ENCODE results near the gene P2RY6.
"Not testable (repeated sequence)": the region's sequence is repeated elsewhere in the genome, so short reads cannot be mapped to it uniquely, and the experiment has no call there.

Gene P2RY6

DNA sequence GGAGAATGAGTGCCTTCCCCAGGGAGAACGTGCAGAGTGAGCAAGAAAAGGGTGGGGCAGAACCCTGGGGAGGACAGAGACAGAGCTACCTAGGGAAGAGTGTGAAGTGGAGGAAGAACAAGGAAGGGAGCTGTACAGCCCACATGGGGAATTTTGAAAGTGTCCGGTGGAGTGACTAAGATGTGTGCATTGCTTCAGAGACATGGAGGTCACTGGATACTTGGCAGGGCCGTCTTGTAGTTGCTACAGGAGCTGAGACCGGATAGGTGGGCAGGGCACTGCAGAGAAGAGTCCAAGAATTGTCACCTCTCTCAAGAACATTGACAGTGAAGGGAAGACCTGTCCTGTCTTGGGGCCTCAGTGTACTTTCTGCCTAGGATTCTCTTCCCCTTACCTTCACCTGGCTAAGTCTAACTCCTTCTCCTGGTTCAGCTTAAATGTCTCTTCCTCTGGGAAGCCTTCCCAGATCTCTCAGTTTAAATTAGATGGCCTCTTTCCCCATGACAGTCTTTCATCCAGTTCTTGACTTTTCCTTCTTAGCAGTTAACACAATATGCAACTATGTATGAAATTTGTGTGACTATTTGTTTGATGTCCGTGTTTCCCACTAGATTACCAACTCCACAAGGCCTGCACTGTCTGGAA is 9.2 kb upstream of the P2RY6 start:
- no peak for FAIRE-seq

GRCh38 chr11:73263640-73264039 is 8.5 kb upstream of the P2RY6 start:
- FAIRE-seq, result no peak

DNA sequence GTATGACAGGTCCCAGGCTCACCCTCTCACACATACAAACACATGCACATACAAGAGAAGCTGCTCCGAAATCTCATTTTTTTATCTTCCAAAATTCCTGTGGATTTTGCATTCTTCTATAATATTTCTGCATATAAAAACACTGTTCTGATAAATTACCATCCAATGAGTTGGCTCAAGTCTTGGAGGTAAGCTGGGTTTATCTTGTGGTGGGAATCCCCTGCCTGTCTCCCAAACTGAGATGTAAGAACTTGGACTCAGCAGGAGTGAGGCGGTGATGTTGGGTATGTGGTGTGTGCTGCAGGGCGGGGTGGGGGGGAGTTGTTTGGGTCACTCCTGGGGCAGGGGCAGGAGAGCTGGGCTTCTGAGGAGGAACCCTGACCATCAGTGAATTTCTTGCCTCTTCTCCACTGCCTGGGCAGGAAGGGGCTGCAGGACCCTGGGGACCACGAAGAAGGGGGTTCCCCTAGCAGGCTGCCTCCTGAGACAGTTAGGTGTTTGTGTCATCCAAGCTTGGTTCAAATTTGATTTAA is 6.8 kb upstream of the P2RY6 start:
- no peak for FAIRE-seq

GRCh38 chr11:73265853-73266645 is 6.1 kb upstream of the P2RY6 start:
- no peak for FAIRE-seq

GRCh38 chr11:73266646-73267020 is 5.5 kb upstream of the P2RY6 start:
- FAIRE-seq, result no peak

- FAIRE-seq, result no peak
These were observed 4.9 kb upstream of the P2RY6 start for GRCh38 chr11:73267122-73267846.

DNA sequence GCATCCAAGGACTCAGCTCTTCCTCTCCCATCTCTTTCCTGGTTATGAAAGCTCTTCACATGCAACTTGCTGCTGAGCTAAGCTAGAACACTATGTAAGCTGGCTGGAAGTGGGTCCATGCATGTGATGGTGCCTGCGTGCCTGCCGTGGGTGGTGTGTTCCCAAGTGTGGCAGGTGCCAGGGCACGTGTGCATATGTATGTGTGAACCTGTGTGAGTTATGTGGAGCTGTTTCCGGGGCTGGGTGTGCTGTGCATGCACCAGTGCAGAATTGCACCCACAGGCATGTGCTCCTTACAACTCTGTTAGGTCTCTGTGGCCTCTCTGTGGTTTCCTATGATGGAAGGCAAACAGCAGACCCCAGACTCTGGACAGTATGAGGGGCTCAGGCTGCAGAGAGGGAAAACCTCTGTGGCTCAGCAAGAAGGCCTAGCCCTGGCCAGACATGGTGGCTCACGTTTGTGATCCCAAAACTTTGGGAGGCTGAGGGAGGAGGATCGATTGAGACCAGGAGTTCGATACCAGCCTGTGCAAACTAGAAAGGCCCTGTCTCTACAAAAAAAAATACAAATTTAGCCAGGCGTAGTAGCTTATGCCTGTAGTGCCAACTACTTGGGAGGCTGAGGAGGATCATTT is 4.1 kb upstream of the P2RY6 start:
- no peak for FAIRE-seq

DNA sequence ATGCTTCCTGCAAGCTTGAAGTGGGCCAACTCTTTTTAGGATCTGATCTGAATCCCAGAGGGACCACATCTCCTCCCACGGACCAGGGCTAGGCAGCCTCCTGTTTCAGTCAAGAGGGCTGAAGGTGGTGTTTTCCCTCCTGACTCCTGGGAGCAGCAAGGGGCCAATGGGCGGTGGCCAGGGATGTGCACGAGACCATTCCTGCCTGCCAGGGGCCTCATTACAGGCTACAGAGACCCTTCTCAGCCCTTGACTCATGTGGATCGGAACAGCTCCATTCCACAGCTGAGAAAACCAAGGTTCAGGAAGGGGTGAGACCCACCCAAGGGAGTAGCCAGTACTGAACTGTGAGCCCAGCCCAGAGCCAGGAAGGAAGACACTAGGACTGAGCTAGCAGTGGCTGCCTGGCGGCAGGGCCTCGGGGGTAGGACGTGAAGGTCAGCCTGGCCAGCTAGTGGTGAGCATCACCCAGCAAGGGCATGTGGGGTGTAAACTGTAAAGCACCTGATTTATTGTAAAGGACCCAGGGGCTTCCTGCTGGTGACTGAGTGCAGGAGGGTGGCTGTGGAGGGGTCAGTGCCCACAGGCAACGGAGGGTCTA is 3.4 kb upstream of the P2RY6 start:
- no peak for FAIRE-seq

- no peak for FAIRE-seq
These were observed 2.6 kb upstream of the P2RY6 start for GRCh38 chr11:73269459-73270015.

- no peak for FAIRE-seq
These were observed 1.9 kb upstream of the P2RY6 start for GRCh38 chr11:73270016-73270854.

DNA sequence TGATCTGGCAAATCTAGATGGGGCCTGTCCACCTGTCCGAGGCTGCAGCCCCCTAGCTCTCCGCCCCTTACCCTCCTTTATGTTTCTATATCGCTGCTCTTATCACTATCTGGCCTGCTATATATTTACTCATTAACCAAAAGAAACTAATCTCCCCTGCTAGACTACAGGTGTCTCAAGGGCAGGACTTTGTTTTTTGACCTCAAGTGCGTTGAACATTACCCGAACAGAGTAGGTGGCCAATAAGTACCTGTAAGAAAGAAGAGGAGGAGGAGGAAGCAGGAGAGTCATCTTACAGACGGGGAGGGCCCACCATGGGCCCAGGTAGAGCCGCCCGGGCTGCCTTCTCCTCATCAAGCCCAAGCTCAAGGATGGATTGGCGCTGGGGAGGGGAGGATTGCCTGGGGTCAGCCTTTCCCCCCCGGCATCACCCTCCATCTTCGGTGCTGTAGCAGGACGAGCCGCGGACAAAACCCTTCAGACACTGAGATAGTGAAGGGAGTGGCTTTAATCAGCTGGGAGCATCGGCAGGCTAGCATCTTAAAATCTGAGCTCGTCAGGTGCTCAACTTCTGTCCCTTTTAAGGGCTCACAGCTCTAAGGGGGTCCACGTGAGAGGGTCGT is 1.2 kb upstream of the P2RY6 start:
- no peak for FAIRE-seq

DNA sequence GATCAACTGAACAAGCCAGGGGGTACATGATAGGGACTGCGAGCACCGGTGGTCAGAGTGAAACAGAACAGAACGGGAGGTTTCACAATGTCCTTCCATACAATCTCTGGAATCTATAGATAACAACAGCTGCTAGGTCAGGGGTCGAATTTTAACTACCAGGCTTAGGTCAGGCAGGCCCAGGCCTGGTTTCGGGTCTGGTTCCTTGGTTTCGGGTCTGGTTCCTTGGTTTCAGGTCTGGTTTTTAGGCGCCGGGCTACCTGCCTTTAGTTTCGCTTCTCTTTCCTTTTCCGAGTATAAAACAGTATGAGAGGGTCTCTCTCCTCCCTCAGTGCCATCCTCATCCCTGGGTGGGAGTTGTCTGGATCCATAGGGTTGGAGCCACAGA is 666 bp upstream of the P2RY6 start:
- FAIRE-seq, result not testable (repeated sequence)

DNA sequence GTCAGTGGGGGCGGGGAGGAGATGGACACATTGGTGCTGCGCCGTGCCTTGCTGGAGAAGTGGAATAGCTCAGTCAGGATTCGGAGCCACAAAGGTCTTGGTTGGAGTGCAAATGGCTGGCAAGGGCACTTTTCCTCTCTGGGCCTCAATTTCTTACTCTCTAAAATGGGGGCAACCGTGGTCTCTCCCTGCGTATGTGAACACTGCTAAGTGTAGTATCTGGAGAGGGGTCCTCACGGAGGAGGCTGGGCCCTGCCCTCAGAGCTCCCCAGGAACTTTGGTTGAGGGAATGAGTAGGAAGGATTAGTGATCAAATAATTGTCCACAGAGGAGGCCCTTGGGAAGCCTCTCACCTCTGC is 521 bp downstream of the P2RY6 start:
- FAIRE-seq, result no peak

DNA sequence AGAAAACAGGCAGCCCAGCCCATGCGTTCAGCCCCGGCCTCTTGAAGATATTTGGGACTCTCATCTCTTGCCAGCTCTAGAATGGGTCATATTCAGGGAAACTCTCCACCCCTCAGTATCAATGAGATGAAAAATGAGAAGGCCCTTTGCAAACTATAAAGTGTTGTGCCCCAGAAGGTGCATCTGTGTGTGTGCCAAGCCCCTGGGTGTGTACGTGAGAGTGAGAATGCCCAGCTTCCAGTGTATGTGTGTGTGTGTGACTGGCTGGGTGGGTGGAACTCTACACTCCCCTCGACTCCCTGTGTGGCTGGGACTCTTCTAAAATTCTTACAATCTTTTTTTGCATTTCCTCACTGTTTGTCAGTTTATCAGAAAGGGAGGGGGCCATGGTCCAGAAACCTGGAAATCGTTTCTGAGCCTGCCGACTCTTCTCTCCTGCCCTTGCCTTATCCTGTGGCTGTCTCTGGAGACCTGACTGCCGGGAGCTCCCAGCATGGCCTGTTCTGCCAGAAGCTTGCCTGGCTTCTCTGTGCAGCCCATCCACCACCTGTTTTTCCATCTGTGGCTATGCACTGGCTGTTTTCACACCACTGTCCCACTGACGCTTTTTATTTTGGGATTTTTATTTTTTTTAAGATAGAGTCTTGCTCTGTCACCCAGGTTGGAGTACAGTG is 1.2 kb downstream of the P2RY6 start:
- FAIRE-seq, result no peak

GRCh38 chr11:73274191-73274590 is 2.1 kb downstream of the P2RY6 start:
- not testable (repeated sequence) for FAIRE-seq

DNA sequence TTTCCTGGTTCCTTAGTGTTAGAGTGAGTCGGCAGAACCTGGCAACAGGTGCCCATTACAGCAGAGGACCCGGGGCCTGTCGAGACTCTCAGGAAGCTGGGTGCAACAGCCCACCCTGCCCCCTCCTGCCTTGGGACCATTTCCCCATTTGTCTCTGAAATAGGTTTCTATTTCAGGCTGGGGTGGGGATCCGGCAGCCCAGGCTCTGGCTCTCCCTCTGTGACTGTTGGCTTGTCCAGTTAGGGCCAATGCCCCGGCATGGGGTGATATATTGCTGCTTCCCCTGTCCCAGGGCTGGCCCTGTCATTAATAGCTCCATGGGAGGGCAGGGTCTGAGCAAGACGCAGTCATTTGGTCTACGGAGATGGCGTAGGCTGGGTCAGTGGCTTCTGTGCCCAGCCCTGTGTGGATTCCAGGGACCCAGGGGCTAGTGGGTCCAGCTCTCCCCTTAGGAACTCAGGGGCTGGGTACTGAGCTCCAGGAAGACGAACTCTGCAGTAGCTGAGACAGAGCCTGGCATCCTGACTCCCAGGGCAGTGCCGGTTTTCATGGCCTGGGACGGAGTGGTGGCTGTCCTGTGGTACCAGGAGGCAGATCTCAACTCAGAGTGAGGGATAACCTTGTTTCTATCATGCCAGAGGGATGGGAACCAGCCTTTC is 2.7 kb downstream of the P2RY6 start:
- FAIRE-seq, result no peak

DNA sequence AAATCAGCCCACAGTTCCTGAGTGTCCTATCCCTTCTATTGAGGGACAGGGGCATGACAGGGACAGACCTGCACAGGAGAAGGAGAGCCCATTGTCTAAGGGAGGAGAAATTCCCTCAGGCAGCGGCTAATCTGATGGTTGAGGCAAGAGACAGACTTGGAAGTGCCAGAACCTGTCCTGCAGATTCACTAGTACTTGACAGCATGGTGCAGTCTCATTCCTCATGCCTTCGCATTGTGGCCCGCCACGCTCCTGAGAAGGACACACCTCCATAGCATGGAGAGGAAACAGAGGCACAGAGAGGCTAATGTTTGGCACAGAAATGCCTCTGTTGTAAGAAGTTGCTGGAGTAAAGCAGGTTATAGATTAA is 3.2 kb downstream of the P2RY6 start:
- FAIRE-seq, result no peak

DNA sequence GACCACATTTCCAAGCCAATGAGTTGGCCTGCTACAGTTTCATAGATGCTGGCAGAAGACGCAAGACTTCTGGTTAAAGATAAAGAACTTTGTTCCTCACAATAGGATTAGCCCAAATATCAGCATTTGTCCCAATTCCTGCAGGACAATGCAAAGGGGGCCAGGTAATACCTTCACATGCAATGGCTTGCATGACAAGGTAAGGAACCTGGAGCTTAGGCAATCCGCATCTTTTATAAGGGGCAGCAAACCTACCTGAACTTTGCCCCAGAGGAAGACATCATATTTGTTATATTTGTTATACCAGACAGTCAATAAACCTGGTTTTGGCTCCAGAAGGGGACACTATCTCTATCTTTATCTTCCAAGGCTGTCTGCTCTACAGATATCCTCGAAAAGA is 5.3 kb downstream of the P2RY6 start:
- FAIRE-seq, result no peak

DNA sequence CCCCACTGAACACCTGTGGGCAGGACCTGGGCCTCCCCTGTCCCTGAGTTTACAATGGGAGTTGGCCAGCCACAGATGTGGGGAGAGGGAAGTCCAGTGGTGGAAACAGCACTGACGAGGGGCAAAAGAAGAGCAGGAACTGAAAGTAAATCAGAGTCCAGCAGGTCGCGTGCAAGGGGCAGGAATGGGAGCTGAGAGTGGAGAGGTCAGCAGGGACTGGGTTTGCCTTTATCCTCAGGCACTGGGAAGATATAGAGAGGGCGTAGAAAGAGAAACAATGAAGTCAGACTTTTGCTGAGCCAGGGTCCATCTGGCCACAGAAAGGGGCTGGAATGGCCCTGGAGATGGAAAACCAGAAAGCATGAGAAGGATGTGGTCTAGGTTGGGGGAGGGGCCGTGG is 8.5 kb downstream of the P2RY6 start:
- FAIRE-seq, result no peak

DNA sequence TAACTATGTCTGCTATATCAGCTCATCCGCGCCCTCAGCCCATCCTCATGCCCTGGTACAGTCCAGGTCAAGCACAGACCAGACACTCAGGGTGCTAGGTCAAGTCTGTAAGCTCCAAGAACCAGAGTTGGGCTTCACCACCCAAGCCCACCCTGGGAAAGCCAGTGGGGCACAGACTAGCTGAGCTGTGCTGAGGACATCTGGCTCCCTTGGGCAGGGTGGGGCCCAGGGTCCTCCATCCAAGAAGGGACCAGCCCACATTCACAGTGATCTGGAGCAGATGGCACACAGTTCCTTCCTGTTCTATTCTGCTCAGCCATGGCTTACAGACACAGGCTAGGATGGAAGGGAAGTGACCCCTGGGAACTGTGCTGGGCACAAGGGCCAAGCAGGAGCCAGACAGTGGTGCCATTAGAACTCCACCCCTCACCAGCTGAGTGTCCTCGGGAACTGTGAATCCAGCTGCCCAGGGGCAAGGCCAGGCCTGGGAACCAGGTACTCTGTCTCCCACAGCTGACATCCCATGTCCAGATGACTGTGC is 9.1 kb downstream of the P2RY6 start:
- no peak for FAIRE-seq
